ENCODE measurements around the gene TTF2. TPM values are rescaled to one million over a fixed set of nuclear protein-coding genes. Genes with fewer than 3 reads are reported as not detected.

TTF2 gene
- total and polyA plus RNA-seq, 2 experiments from 2014 or later, result 84.7 to 85.4 TPM

DNA sequence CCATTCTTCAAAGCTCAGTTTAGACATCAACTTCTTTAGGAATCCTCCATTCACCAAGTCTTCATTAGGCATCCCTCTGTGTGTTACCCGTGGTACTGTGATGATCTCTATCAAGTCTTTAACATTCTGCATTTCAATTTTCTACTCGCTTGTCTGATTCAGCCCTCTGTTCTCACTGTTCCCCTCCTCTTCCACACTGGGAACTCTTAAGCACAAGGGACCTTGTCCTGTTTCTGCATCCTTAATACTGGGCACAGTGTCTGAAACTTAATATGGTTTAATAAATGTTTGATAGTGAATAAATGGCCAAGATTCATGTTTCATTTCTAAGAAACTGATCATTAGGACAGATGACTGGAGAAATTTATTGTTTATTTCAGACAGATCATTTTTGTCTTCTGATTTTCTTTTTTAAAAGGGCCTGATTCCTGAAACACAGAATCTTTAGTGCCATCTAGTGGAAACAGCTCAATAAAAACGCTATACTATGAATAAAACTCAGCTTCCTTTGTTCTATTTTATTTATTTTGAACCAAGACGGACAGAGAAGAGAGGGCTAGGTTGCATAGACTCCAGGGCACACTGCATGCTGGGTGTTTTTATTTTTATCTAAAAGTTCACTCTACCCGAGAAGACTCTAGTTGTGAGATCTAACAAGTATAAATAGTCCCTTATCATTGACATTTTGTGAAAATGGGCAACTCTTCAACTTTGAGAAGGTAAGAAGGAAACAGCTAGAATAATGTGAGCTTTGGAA lies 68.4 kb downstream of the TTF2 start:
- Mint-ChIP-seq H3K27me3 (ENCODE audit: insufficient read depth, low read depth, poor library complexity) (no peaks in the 10 kb centered on the region), H3K27ac (peak overlapping the region; percentile 84), H3K4me1 (peaks cover 11% of the 10 kb centered on the region), H3K9me3 (no peaks in the 10 kb centered on the region), H3K4me3 (no peak overlapping the region), H3K36me3 (ENCODE audit: low read depth) (no peaks in the 10 kb centered on the region)
- Histone ChIP-seq H2AFZ (peak overlapping the region; percentile 50; the same call in 1 of the 2 replicates), H3K79me2 (replicated peaks; ENCODE audit: insufficient read depth) (no peaks in the 10 kb centered on the region), H3K9me2 (ENCODE audit: insufficient read depth) (no peaks in the 10 kb centered on the region), H3K36me3 (ENCODE audit: insufficient read depth) (no peaks in the 10 kb centered on the region), H3K27me3 (ENCODE audit: insufficient read depth) (no peaks in the 10 kb centered on the region), H4K20me1 (replicated peaks; ENCODE audit: insufficient read depth) (no peaks in the 10 kb centered on the region), H3K4me3 (no peak overlapping the region), H3K27ac (ENCODE audit: low read depth) (no peak overlapping the region), H3F3A (replicated peaks; ENCODE audit: low read depth) (no peaks in the 10 kb centered on the region), H3K4me1 (ENCODE audit: insufficient read depth) (peaks cover 13% of the 10 kb centered on the region), H3K4me2 (no peak overlapping the region)
- TF ChIP-seq POLR2AphosphoS5 (IDR thresholded peaks at IDR 0.05; ENCODE audit: low read depth), result no peak
- TF ChIP-seq, protein P1, sequence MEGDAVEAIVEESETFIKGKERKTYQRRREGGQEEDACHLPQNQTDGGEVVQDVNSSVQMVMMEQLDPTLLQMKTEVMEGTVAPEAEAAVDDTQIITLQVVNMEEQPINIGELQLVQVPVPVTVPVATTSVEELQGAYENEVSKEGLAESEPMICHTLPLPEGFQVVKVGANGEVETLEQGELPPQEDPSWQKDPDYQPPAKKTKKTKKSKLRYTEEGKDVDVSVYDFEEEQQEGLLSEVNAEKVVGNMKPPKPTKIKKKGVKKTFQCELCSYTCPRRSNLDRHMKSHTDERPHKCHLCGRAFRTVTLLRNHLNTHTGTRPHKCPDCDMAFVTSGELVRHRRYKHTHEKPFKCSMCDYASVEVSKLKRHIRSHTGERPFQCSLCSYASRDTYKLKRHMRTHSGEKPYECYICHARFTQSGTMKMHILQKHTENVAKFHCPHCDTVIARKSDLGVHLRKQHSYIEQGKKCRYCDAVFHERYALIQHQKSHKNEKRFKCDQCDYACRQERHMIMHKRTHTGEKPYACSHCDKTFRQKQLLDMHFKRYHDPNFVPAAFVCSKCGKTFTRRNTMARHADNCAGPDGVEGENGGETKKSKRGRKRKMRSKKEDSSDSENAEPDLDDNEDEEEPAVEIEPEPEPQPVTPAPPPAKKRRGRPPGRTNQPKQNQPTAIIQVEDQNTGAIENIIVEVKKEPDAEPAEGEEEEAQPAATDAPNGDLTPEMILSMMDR (conservative IDR thresholded peaks at IDR 0.05; ENCODE audit: low read depth in 2 of 2), result peak in 1 of 2 experiments; percentile 66; a peak in 3 of 4 replicates
- DNase-seq (ENCODE audit: low spot score) (peak; percentile 57), ATAC-seq (peak; percentile 40; the same call in 2 of the 3 replicates)

DNA sequence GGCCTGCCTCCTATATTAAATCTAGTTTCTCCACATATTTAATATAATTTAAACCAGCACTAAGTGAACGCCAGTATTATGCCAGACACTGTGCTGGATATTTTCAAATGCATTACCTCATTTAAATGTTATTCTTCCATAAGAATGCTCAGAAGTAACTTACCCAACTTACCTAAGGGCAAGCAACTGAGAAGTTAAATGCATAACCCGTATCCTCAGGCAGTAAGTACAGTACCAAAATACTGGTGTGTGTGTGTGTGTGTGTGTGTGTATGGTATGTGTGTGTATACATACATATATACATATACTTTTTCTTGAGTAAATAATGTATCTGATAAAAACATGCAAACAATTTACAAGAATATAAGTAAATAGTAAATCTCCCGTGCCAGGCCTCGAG lies 70.4 kb downstream of the TTF2 start:
- no peaks in the 10 kb centered on the region for H3K9me2 ChIP-seq (ENCODE audit: insufficient read depth)
- no peaks in the 10 kb centered on the region for H3K9me3 Mint-ChIP-seq
- TF ChIP-seq JUNB (IDR thresholded peaks at IDR 0.05; ENCODE audit: unreplicated experiment) (no peak), EZH2 (IDR thresholded peaks at IDR 0.05; ENCODE audit: low read depth, unreplicated experiment) (no peak), CREB1 (CRISPR knock-in tag; IDR thresholded peaks at IDR 0.05; ENCODE audit: low read depth) (no peak), EZH2phosphoT487 (IDR thresholded peaks at IDR 0.05; ENCODE audit: unreplicated experiment) (no peak), STAT1 (IDR thresholded peaks at IDR 0.05; ENCODE audit: unreplicated experiment) (no peak), POLR2AphosphoS5 (IDR thresholded peaks at IDR 0.05; ENCODE audit: low read depth) (no peak)
- TF ChIP-seq, protein P2, sequence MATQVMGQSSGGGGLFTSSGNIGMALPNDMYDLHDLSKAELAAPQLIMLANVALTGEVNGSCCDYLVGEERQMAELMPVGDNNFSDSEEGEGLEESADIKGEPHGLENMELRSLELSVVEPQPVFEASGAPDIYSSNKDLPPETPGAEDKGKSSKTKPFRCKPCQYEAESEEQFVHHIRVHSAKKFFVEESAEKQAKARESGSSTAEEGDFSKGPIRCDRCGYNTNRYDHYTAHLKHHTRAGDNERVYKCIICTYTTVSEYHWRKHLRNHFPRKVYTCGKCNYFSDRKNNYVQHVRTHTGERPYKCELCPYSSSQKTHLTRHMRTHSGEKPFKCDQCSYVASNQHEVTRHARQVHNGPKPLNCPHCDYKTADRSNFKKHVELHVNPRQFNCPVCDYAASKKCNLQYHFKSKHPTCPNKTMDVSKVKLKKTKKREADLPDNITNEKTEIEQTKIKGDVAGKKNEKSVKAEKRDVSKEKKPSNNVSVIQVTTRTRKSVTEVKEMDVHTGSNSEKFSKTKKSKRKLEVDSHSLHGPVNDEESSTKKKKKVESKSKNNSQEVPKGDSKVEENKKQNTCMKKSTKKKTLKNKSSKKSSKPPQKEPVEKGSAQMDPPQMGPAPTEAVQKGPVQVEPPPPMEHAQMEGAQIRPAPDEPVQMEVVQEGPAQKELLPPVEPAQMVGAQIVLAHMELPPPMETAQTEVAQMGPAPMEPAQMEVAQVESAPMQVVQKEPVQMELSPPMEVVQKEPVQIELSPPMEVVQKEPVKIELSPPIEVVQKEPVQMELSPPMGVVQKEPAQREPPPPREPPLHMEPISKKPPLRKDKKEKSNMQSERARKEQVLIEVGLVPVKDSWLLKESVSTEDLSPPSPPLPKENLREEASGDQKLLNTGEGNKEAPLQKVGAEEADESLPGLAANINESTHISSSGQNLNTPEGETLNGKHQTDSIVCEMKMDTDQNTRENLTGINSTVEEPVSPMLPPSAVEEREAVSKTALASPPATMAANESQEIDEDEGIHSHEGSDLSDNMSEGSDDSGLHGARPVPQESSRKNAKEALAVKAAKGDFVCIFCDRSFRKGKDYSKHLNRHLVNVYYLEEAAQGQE (IDR thresholded peaks at IDR 0.05; ENCODE audit: unreplicated experiment), result no peak
- TF ChIP-seq, protein P3, sequence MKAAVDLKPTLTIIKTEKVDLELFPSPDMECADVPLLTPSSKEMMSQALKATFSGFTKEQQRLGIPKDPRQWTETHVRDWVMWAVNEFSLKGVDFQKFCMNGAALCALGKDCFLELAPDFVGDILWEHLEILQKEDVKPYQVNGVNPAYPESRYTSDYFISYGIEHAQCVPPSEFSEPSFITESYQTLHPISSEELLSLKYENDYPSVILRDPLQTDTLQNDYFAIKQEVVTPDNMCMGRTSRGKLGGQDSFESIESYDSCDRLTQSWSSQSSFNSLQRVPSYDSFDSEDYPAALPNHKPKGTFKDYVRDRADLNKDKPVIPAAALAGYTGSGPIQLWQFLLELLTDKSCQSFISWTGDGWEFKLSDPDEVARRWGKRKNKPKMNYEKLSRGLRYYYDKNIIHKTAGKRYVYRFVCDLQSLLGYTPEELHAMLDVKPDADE (IDR thresholded peaks at IDR 0.05), result no peak
- TF ChIP-seq, protein P1 (conservative IDR thresholded peaks at IDR 0.05; ENCODE audit: low read depth in 2 of 2), result no peak
- no peak overlapping the region for H3K4me3 Mint-ChIP-seq
- H3K4me3 ChIP-seq, result no peak overlapping the region
- H4K20me1 ChIP-seq (replicated peaks; ENCODE audit: insufficient read depth), result no peaks in the 10 kb centered on the region
- no peak overlapping the region for H3K4me2 ChIP-seq
- H3F3A ChIP-seq (replicated peaks; ENCODE audit: low read depth), result no peaks in the 10 kb centered on the region
- H3K36me3 Mint-ChIP-seq (ENCODE audit: low read depth), result no peaks in the 10 kb centered on the region
- no peak overlapping the region for H3K27ac Mint-ChIP-seq
- no peak for ATAC-seq
- no peak for DNase-seq (ENCODE audit: low spot score)
- H3K36me3 ChIP-seq (ENCODE audit: insufficient read depth), result no peaks in the 10 kb centered on the region
- H3K79me2 ChIP-seq (replicated peaks; ENCODE audit: insufficient read depth), result no peaks in the 10 kb centered on the region
- H3K27ac ChIP-seq (ENCODE audit: low read depth), result no peak overlapping the region
- no peaks in the 10 kb centered on the region for H3K27me3 ChIP-seq (ENCODE audit: insufficient read depth)
- H2AFZ ChIP-seq, result no peak overlapping the region
- H3K27me3 Mint-ChIP-seq (ENCODE audit: insufficient read depth, low read depth, poor library complexity), result peaks cover 5% of the 10 kb centered on the region
- peaks cover 19% of the 10 kb centered on the region for H3K4me1 ChIP-seq (ENCODE audit: insufficient read depth)
- H3K4me1 Mint-ChIP-seq, result peaks cover 24% of the 10 kb centered on the region
